ENCODE measurements around the gene HS3ST5. TPM values are rescaled to one million over a fixed set of nuclear protein-coding genes. Genes with fewer than 3 reads are reported as not detected.

The HS3ST5 gene
- total RNA-seq, 3 donors from 2014 or later: not detected

GRCh38 chr6:114170372-114170771 lies 172.5 kb downstream of the HS3ST5 start:
- H3K27me3 ChIP-seq: no peaks in the 10 kb centered on the region
- H3K4me1 ChIP-seq: no peaks in the 10 kb centered on the region
- H3K9me3 ChIP-seq: no peaks in the 10 kb centered on the region
- TF ChIP-seq, protein P1, sequence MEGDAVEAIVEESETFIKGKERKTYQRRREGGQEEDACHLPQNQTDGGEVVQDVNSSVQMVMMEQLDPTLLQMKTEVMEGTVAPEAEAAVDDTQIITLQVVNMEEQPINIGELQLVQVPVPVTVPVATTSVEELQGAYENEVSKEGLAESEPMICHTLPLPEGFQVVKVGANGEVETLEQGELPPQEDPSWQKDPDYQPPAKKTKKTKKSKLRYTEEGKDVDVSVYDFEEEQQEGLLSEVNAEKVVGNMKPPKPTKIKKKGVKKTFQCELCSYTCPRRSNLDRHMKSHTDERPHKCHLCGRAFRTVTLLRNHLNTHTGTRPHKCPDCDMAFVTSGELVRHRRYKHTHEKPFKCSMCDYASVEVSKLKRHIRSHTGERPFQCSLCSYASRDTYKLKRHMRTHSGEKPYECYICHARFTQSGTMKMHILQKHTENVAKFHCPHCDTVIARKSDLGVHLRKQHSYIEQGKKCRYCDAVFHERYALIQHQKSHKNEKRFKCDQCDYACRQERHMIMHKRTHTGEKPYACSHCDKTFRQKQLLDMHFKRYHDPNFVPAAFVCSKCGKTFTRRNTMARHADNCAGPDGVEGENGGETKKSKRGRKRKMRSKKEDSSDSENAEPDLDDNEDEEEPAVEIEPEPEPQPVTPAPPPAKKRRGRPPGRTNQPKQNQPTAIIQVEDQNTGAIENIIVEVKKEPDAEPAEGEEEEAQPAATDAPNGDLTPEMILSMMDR (IDR thresholded peaks at IDR 0.05): no peak
- no peak for TF ChIP-seq POLR2A (IDR thresholded peaks at IDR 0.05)
- no peak for TF ChIP-seq POLR2AphosphoS5 (IDR thresholded peaks at IDR 0.05)
- no peak overlapping the region for H3K4me3 ChIP-seq
- no peak overlapping the region for H3K27ac ChIP-seq
- intact Hi-C loops (cut with DNase I; ENCODE audit: low total_unique reads): no loop called here
- no peaks in the 10 kb centered on the region for H3K36me3 ChIP-seq
- DNase-seq (ENCODE audit: low spot score in 2 of 2): no peak

- intact Hi-C loops (cut with DNase I; ENCODE audit: low total_unique reads): no loop called here
- DNase-seq (ENCODE audit: low spot score in 2 of 2): no peak
Observed at GRCh38 chr6:114169763-114170162, 173.1 kb downstream of the HS3ST5 start.

DNA sequence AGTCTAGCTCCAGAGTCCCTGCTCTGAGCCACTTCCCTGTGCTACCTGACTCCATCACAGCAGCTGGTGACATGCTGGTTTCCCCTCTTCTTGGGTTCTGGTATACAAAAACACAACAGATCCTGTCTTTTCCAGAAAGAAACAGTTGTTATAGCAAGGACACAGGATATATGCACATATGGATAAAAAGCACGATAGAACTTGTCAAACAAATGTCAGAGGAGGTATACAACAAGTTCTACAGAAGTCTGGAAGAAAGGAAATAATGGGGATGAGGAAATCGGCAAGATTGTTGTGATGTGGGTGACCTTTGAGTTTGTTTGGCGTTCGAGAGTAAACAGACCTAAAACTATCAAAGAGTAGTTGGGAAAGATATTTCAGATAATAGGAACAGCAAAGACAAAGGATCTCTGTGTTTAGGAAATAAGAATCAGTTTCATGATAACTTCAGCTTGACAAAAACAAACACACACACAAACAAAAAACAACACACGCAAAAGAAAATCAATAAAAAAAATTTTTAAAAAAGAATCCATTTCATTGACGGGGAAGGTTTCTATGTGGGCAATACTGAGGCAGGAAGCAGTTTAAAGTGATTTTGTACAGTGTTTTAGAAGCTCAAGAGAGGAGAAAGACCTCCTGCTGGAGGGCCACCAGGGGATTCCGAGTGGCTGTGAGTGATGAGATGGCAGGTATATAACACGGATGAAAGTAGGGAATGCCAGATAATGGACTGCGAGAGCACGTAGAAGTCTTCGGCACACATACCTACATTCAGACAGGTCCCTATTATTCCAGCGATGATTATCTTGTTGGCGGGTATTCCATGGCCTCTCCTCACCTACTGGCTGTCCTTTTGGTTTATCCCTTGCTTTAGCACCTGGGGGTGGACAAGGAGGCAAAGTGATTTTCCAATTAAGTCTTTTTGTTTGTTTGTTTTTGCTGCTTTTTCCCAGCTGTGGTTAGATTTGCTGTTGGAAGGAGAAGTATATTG lies 174.9 kb downstream of the HS3ST5 start:
- DNase-seq (ENCODE audit: low spot score in 2 of 2): no peak
- Histone ChIP-seq H3K36me3 (no peaks in the 10 kb centered on the region), H3K9me3 (no peaks in the 10 kb centered on the region), H3K27ac (no peak overlapping the region), H3K4me3 (no peak overlapping the region), H3K27me3 (no peaks in the 10 kb centered on the region), H3K4me1 (no peaks in the 10 kb centered on the region)
- intact Hi-C loops (cut with DNase I; ENCODE audit: low total_unique reads): no loop called here
- no peak for TF ChIP-seq POLR2AphosphoS5 (IDR thresholded peaks at IDR 0.05)
- TF ChIP-seq, protein P1 (IDR thresholded peaks at IDR 0.05): no peak
- TF ChIP-seq POLR2A (IDR thresholded peaks at IDR 0.05): no peak

More at GRCh38 chr6:114169763-114170162, 173.1 kb downstream of the HS3ST5 start:
- no peak overlapping the region for H3K27ac ChIP-seq
- H3K4me1 ChIP-seq: no peaks in the 10 kb centered on the region
- TF ChIP-seq POLR2A (IDR thresholded peaks at IDR 0.05) (no peak), POLR2AphosphoS5 (IDR thresholded peaks at IDR 0.05) (no peak)
- TF ChIP-seq, protein P1 (IDR thresholded peaks at IDR 0.05): no peak
- no peaks in the 10 kb centered on the region for H3K36me3 ChIP-seq
- no peaks in the 10 kb centered on the region for H3K9me3 ChIP-seq
- no peak overlapping the region for H3K4me3 ChIP-seq
- H3K27me3 ChIP-seq: no peaks in the 10 kb centered on the region

- Histone ChIP-seq H3K27ac (no peak overlapping the region), H3K4me3 (no peak overlapping the region), H3K27me3 (no peaks in the 10 kb centered on the region), H3K9me3 (no peaks in the 10 kb centered on the region), H3K4me1 (no peaks in the 10 kb centered on the region), H3K36me3 (no peaks in the 10 kb centered on the region)
- TF ChIP-seq POLR2AphosphoS5 (IDR thresholded peaks at IDR 0.05): no peak
- TF ChIP-seq POLR2A (IDR thresholded peaks at IDR 0.05): no peak
- TF ChIP-seq, protein P1 (IDR thresholded peaks at IDR 0.05): no peak
- no peak for DNase-seq (ENCODE audit: low spot score in 2 of 2)
- intact Hi-C loops (cut with DNase I; ENCODE audit: low total_unique reads): no loop called here
Observed at GRCh38 chr6:114164207-114164606, 178.6 kb downstream of the HS3ST5 start.

- H3K27ac ChIP-seq: no peak overlapping the region
- no peaks in the 10 kb centered on the region for H3K4me1 ChIP-seq
- intact Hi-C loops (cut with DNase I; ENCODE audit: low total_unique reads): no loop called here
- no peaks in the 10 kb centered on the region for H3K36me3 ChIP-seq
- no peaks in the 10 kb centered on the region for H3K9me3 ChIP-seq
- TF ChIP-seq POLR2AphosphoS5 (IDR thresholded peaks at IDR 0.05): no peak
- TF ChIP-seq POLR2A (IDR thresholded peaks at IDR 0.05): no peak
- TF ChIP-seq, protein P1 (IDR thresholded peaks at IDR 0.05): no peak
- no peak for DNase-seq (ENCODE audit: low spot score in 2 of 2)
- no peak overlapping the region for H3K4me3 ChIP-seq
- H3K27me3 ChIP-seq: no peaks in the 10 kb centered on the region
Observed at GRCh38 chr6:114162691-114163347, 180.0 kb downstream of the HS3ST5 start.

Measured in breast epithelium (tissue), 4 donors.